Ectodermal cell (in vitro differentiated cells): ENCODE data around the gene FTMT.

Experiments used
- H3K27ac ChIP-seq: 2 replicates; pipeline ENCODE4 v1.7.0; 2013; ENCODE audit warnings: mild to moderate bottlenecking, low read depth, low read length; ENCODE audit not compliant: insufficient read depth, poor library complexity, severe bottlenecking
- H3K27me3 ChIP-seq: 2 replicates; pipeline ENCODE4 v1.7.0; 2013; ENCODE audit warnings: mild to moderate bottlenecking, low read length; ENCODE audit not compliant: insufficient read depth, control insufficient read depth, poor library complexity, severe bottlenecking
- H3K36me3 ChIP-seq: one replicate; pipeline ENCODE4 v1.7.0; 2013; ENCODE audit warnings: low read length; ENCODE audit not compliant: control insufficient read depth, insufficient read depth
- H3K4me1 ChIP-seq: one replicate; pipeline ENCODE4 v1.7.0; 2013; ENCODE audit warnings: low read length; ENCODE audit not compliant: control insufficient read depth, insufficient read depth
- H3K4me3 ChIP-seq: 2 replicates; pipeline ENCODE4 v1.7.0; 2013; ENCODE audit warnings: low read depth, low read length, control low read depth; ENCODE audit not compliant: insufficient read depth
- H3K9me3 ChIP-seq: 2 replicates; pipeline ENCODE4 v1.7.0; 2013; ENCODE audit warnings: mild to moderate bottlenecking, low read length, moderate library complexity; ENCODE audit not compliant: control insufficient read depth
- WGBS, 2 experiments: methylation state at CpG; one replicate each; pipeline ENCODE4 v1.1.7; 2013; ENCODE audit warnings: missing lambda C conversion rate in 2 of 2; 5-methylcytosine and 5-hydroxymethylcytosine counted together

FTMT gene

DNA sequence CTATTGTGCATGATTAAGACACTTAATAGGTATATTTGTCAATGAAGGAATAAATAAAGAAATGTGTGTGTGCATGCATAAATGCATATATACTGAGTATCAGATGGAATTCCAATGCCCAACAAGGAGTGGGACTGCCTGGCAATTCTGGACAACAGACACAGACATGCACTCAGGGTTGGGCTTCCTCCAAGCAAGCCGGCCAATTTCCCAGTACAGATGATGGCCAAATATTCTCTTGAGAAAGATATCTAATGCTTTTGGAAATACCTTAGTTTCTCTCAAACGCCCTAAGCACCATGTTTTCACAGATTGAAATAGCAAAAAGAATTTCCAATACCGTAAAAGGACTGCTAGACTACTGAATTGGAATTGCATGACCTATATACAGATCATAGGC lies 11.1 kb downstream of the FTMT start:
- H3K9me3 ChIP-seq, result no peaks in the 10 kb centered on the region
- H3K27me3 ChIP-seq, result no peaks in the 10 kb centered on the region
- H3K4me1 ChIP-seq, result no peaks in the 10 kb centered on the region
- H3K4me3 ChIP-seq, result no peak overlapping the region
- H3K36me3 ChIP-seq, result no peaks in the 10 kb centered on the region
- 88 to 89% methylated on average over 3 of the region's 3 CpGs for WGBS, 2 experiments
- no peak overlapping the region for H3K27ac ChIP-seq

DNA sequence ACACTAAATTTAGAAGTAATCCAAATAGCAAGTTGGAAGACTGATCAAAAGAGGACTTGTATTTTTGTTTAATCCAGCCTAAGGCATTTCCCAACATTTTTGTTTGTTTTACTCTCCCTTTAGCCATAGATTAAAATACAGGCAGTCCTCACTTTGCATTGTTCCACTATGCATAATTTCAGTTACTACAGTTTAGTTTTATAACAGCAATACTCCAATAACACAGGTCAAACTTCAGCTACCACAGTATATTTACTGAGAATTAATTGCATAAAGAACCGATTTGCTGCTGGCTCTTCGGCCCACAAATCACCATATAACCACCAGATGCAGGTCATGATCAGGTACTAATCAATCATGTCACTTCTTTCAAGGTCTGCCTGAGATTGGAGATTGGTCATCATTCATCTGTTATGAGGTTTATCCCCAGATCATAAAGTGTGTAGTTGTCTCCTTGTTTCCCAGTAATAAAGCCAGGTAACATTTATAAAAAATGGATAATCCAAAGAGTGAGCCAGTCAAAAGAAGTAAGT lies 12.1 kb downstream of the FTMT start:
- 97% methylated on average over 2 of the region's 2 CpGs for WGBS, 2 experiments
- H3K27me3 ChIP-seq, result no peaks in the 10 kb centered on the region
- H3K36me3 ChIP-seq, result no peaks in the 10 kb centered on the region
- no peaks in the 10 kb centered on the region for H3K4me1 ChIP-seq
- H3K4me3 ChIP-seq, result no peak overlapping the region
- no peak overlapping the region for H3K27ac ChIP-seq
- H3K9me3 ChIP-seq, result no peaks in the 10 kb centered on the region

DNA sequence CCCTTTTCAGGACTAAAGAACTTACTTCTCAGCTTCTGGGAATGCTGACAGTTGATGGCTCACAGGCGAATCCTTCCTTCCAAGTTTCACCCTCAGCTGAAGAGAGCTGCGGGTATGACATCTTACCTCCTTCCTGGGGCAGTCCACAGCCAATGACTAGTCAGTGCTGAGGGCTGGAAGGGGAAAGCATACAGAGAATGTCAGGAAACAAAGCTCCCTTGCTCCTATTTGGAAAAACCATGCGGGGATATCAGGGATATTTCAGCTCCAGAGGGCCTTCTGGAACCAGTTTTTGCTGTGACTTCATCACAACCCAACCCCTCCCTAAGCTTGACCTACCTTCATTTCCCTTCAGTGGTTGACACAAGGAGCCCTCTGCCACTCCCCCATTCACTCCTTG lies 15.7 kb downstream of the FTMT start:
- Histone ChIP-seq H3K27ac (no peak overlapping the region), H3K4me3 (no peak overlapping the region), H3K9me3 (no peaks in the 10 kb centered on the region), H3K4me1 (no peaks in the 10 kb centered on the region), H3K27me3 (no peaks in the 10 kb centered on the region), H3K36me3 (no peaks in the 10 kb centered on the region)
- 85 to 91% methylated on average over 3 of the region's 3 CpGs for WGBS, 2 experiments

DNA sequence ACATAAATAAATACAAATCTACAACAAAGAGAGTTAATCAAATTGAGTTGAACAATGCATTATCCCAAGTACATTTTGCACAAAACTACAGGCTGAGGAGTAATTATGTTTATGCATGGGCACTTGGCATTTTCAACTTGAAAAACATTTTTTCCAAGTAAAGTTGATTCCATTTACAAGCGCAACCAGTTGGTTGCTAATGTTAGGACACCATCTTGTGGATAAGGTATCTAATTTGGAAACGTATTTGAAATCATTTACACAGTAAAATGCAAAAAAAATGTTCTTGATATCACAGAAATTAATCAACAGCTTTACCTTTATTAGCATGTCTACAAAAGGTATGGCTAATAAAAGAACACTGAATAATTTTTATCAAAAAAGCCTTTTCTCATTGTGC lies 18.8 kb downstream of the FTMT start:
- WGBS, 2 experiments, result 75 to 100% methylated on average over 1 of the region's 2 CpGs
- H3K27ac ChIP-seq, result no peak overlapping the region

DNA sequence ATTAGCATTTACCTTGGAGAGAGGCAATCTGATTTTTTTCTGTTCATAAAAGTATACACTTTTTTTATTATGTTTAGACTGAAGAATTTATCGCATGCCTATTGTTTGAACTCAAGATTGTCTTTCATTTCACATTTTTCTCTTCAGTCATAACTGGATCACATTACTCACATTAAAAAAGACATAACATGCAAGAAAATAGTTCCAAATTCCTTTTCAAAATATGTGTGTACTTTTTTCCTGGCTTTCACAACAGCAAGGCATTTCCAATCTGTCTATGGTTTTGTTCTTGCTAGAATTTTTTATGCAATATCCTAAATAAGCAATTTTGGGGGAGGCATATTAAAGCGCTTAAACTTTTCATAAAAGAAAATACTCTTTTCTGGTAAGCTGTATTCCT lies 21.2 kb downstream of the FTMT start:
- WGBS, 2 experiments, result 86 to 90% methylated on average over 1 to 2 of the region's 2 CpGs
- Histone ChIP-seq H3K27me3 (no peaks in the 10 kb centered on the region), H3K4me3 (no peak overlapping the region), H3K36me3 (no peaks in the 10 kb centered on the region), H3K4me1 (no peaks in the 10 kb centered on the region), H3K9me3 (no peaks in the 10 kb centered on the region), H3K27ac (no peak overlapping the region)

More for the DNA sequence above, 18.8 kb downstream of the FTMT start:
- H3K36me3 ChIP-seq, result no peaks in the 10 kb centered on the region
- H3K4me1 ChIP-seq, result no peaks in the 10 kb centered on the region
- H3K4me3 ChIP-seq, result no peak overlapping the region
- H3K9me3 ChIP-seq, result no peaks in the 10 kb centered on the region
- H3K27me3 ChIP-seq, result no peaks in the 10 kb centered on the region

DNA sequence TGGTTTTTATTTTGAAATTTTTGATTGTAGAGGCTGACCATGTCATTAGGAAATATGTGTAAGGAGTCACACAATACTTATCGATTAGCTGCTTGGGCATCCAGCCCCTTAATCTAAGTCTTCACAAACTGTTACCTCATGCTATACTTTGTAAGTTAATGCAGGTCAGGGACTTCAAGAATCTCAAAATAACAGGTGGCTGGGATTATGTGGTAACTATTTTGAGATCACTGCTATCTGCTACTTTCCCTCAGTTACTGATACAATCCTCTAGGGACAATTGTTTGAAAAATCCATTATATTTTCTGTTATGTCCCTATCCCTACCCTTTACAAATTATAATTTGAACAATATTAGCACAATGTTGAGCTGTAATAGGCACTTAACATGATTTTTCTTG lies 21.7 kb downstream of the FTMT start:
- H3K27ac ChIP-seq, result no peak overlapping the region
- WGBS, 2 experiments, result 60 to 100% methylated on average over 1 of the region's 1 CpG
- no peaks in the 10 kb centered on the region for H3K9me3 ChIP-seq

DNA sequence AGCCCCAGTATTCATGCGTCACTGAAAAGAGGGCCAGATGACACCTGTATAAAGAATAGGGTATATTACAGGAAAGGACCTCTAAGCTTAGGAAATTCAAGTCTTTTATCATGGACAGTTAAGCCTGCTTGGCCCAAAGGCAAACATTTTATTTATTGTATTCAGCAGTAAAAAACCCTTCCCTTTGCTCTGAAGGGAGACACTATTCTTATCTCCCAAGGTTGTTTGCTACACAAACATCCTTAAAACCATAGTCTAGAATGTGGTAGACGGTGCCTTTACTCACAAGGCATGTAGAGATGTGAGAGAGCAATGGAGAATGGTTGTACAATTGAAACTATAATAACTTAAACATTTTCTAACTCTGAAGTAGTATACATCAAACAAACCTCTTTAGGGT lies 33.9 kb downstream of the FTMT start:
- H3K27me3 ChIP-seq, result no peaks in the 10 kb centered on the region
- no peaks in the 10 kb centered on the region for H3K36me3 ChIP-seq
- H3K9me3 ChIP-seq, result no peaks in the 10 kb centered on the region
- no peak overlapping the region for H3K27ac ChIP-seq
- WGBS, 2 experiments, result 90 to 94% methylated on average over 1 of the region's 2 CpGs
- H3K4me1 ChIP-seq, result no peaks in the 10 kb centered on the region
- H3K4me3 ChIP-seq, result no peak overlapping the region

More for the DNA sequence above, 21.7 kb downstream of the FTMT start:
- no peak overlapping the region for H3K4me3 ChIP-seq
- no peaks in the 10 kb centered on the region for H3K4me1 ChIP-seq
- no peaks in the 10 kb centered on the region for H3K36me3 ChIP-seq
- H3K27me3 ChIP-seq, result no peaks in the 10 kb centered on the region

DNA sequence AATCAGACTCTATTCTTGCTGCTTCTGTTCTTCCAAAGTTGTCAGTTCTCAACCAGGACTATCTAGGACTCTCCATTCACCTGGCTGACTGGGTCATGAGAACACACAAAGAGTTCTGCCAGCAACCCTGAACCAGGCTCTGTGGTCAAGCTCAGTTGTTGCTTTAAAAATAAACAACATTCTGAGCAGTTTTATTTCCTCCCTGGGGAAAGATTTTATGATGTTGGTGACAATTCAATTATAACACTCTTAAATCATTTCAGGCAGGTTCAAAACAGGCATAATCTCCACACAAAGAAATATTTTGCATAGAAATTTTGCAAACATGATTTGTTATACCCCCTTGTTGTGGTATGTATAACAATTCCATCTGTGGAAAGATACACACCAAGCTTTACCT lies 36.0 kb downstream of the FTMT start:
- H3K27me3 ChIP-seq, result no peaks in the 10 kb centered on the region

DNA sequence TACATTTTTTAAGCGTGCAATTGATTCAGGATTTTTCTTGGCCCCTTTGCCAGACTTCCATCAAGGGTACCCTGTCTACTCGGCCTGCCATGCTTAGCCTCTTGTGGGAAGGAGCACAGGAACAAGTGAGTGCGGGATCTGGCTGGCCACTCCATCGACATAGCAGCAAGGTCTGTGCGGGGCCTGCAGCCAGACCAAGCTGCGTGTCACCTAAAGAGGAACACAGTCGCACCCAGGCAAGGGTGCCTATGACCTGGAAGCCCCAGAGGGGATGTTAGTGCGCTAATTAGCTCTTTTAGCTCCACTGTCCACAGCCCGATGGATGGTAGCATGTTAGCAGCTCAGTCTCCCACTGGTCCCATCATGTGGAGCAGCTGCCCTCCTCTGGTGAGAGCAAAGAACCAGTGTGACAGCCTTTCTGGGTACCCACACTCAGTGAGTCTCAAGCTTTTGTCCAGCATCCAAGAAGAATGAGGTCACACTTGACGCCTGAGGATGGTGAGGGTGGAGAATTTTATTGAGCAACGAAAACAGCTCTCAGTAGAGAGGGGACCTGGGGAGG lies 38.7 kb downstream of the FTMT start:
- no peaks in the 10 kb centered on the region for H3K36me3 ChIP-seq
- H3K4me1 ChIP-seq, result no peaks in the 10 kb centered on the region
- H3K4me3 ChIP-seq, result no peak overlapping the region
- no peak overlapping the region for H3K27ac ChIP-seq
- 94 to 95% methylated on average over 11 of the region's 11 CpGs for WGBS, 2 experiments
- no peaks in the 10 kb centered on the region for H3K9me3 ChIP-seq
- H3K27me3 ChIP-seq, result no peaks in the 10 kb centered on the region

More for the DNA sequence above, 36.0 kb downstream of the FTMT start:
- no peak overlapping the region for H3K27ac ChIP-seq
- no peaks in the 10 kb centered on the region for H3K36me3 ChIP-seq
- H3K4me3 ChIP-seq, result no peak overlapping the region
- no peaks in the 10 kb centered on the region for H3K4me1 ChIP-seq
- H3K9me3 ChIP-seq, result no peaks in the 10 kb centered on the region

DNA sequence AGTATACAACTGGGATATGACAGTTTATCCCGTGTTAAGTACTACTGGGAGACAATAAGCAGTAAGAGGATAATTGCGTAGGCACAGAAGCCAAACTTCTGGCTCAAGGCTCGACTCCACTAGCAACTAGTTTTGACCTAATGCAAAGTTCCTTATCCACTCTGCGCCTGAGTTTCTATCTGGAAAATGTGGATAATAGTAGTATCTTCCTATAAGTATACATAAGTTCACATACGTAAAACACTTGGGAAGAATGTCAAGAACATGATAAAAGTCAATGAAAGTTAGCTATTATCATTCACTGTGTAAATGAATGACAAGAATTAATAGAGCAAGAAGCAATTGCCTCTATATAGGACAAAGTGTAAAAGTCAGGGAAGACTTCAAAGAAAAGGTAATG lies 45.7 kb downstream of the FTMT start:
- Histone ChIP-seq H3K27me3 (no peaks in the 10 kb centered on the region), H3K36me3 (no peaks in the 10 kb centered on the region), H3K4me1 (no peaks in the 10 kb centered on the region), H3K9me3 (no peaks in the 10 kb centered on the region), H3K27ac (no peak overlapping the region), H3K4me3 (no peak overlapping the region)
- 93 to 96% methylated on average over 3 of the region's 5 CpGs for WGBS, 2 experiments

DNA sequence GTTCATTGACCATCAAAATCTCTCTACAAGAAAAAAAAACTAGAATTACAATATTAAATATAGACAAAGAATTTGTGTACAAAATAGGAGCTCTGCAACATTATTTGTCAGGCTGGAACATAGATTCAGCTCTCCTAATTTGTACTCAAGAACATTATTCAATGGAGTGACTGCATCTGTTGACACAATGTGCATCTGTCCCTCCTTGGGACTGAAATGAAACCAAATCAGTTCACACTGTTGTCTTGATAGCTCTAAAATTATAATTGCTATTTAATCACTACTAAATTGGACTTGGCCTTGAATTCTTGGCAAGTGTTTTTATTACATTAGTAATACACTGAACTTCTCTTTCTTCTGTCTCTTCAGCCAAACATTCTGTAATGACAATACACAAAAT lies 47.7 kb downstream of the FTMT start:
- no peak overlapping the region for H3K27ac ChIP-seq
- no peaks in the 10 kb centered on the region for H3K4me1 ChIP-seq
- no peaks in the 10 kb centered on the region for H3K27me3 ChIP-seq
- no peaks in the 10 kb centered on the region for H3K36me3 ChIP-seq
- H3K9me3 ChIP-seq, result no peaks in the 10 kb centered on the region
- no peak overlapping the region for H3K4me3 ChIP-seq
